ENCODE data around the gene SPACA9. TPM values are rescaled to one million over a fixed set of nuclear protein-coding genes. Genes with fewer than 3 reads are reported as not detected.

SPACA9 gene
- total and polyA plus RNA-seq, 4 donors, result 10.5 to 25.1 (median 16.2) TPM

DNA sequence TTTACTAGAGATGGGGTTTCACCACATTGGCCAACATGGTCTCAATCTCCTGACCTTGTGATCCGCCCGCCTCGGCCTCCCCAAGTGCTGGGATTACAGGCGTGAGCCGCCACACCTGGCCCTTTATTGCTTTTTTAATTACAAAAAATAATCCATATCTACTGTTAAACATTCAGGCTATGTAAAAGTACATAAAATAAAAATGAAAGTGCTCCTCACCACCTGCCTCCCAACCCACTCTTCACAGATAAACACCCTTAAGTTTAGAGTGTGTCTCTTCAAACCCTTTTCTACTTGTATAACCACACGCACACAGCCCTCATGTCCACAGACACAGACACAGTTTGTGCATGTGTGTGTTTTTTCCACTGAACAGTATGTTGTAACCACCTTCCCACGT lies 49.0 kb downstream of the SPACA9 start:
- ATAC-seq (ENCODE audit: insufficient read depth, low FRiP score) (no peak), DNase-seq (no peak)
- peaks cover 0 to 4% (median 0%) of the 10 kb centered on the region in 5 donors for H3K4me1 ChIP-seq (ENCODE audit: control insufficient read depth in 5 of 5, insufficient read depth in 5 of 5, low read length in 5 of 5)
- no peak overlapping the region for H3K4me3 ChIP-seq
- H3K27ac ChIP-seq (ENCODE audit: low read depth in 1 of 2, low read length in 1 of 2), result no peak overlapping the region
- no peaks in the 10 kb centered on the region for H3K9me3 ChIP-seq (ENCODE audit: control insufficient read depth in 4 of 4, insufficient read depth in 3 of 4, low read length in 3 of 4)
- H3K36me3 ChIP-seq (ENCODE audit: control insufficient read depth in 4 of 4, insufficient read depth in 4 of 4, low read length in 4 of 4), result peaks cover 19 to 28% (median 24%) of the 10 kb centered on the region in 4 donors
- H3K9ac ChIP-seq (ENCODE audit: insufficient read depth in 1 of 2, low read length in 2 of 2), result no peak overlapping the region
- TF ChIP-seq CTCF (IDR thresholded peaks at IDR 0.05; ENCODE audit: control extremely low read depth, extremely low read depth), result no peak
- WGBS, 2 donors, result 81 to 87% methylated on average over 7 of the region's 7 CpGs
- no peaks in the 10 kb centered on the region for H3K27me3 ChIP-seq (ENCODE audit: control insufficient read depth in 3 of 3, insufficient read depth in 3 of 3, low read length in 2 of 3)

GRCh38 chr9:132931178-132931735 lies 52.6 kb downstream of the SPACA9 start:
- H3K27ac ChIP-seq (ENCODE audit: low read depth in 1 of 2, low read length in 1 of 2), result no peak overlapping the region
- ATAC-seq (ENCODE audit: insufficient read depth, low FRiP score), result no peak
- H3K36me3 ChIP-seq (ENCODE audit: control insufficient read depth in 4 of 4, insufficient read depth in 4 of 4, low read length in 4 of 4), result peaks cover 7 to 18% (median 16%) of the 10 kb centered on the region in 4 donors
- 77 to 90% methylated on average over 9 of the region's 9 CpGs for WGBS, 2 donors
- TF ChIP-seq CTCF (IDR thresholded peaks at IDR 0.05; ENCODE audit: control extremely low read depth, extremely low read depth), result no peak
- H3K4me3 ChIP-seq, result no peak overlapping the region
- no peak overlapping the region for H3K9ac ChIP-seq (ENCODE audit: insufficient read depth in 1 of 2, low read length in 2 of 2)
- peaks cover 0 to 4% (median 0%) of the 10 kb centered on the region in 5 donors for H3K4me1 ChIP-seq (ENCODE audit: control insufficient read depth in 5 of 5, insufficient read depth in 5 of 5, low read length in 5 of 5)
- DNase-seq, result peak in 2 of 3 donors; percentile 18 to 49
- H3K9me3 ChIP-seq (ENCODE audit: control insufficient read depth in 4 of 4, insufficient read depth in 3 of 4, low read length in 3 of 4), result no peaks in the 10 kb centered on the region
- H3K27me3 ChIP-seq (ENCODE audit: control insufficient read depth in 3 of 3, insufficient read depth in 3 of 3, low read length in 2 of 3), result no peaks in the 10 kb centered on the region

DNA sequence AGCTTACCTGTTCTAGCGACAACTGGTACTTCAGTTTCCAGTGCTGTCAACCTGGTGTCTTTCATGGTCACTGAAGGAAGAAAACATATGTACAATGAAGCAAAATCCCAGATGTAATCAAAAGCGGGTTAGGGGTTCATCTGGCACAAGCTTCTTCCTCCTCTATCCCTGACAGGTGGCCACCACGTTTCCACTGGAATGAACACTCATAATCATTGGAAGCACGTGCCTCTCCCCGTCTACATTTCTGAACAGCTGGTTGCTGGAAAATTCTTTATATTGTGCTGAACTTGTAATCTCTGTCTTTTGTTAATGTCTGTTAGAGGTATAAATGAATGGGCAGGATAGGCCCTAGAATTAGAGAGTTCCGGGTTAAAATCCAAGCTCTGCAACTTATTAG lies 56.3 kb downstream of the SPACA9 start:
- TF ChIP-seq CTCF (IDR thresholded peaks at IDR 0.05; ENCODE audit: control extremely low read depth, extremely low read depth), result no peak
- Histone ChIP-seq H3K27ac (ENCODE audit: low read depth in 1 of 2, low read length in 1 of 2) (no peak overlapping the region), H3K27me3 (ENCODE audit: control insufficient read depth in 3 of 3, insufficient read depth in 3 of 3, low read length in 2 of 3) (no peaks in the 10 kb centered on the region), H3K36me3 (ENCODE audit: control insufficient read depth in 4 of 4, insufficient read depth in 4 of 4, low read length in 4 of 4) (peaks cover 0 to 10% (median 5%) of the 10 kb centered on the region in 4 donors), H3K9ac (ENCODE audit: insufficient read depth in 1 of 2, low read length in 2 of 2) (no peak overlapping the region), H3K4me3 (no peak overlapping the region), H3K9me3 (ENCODE audit: control insufficient read depth in 4 of 4, insufficient read depth in 3 of 4, low read length in 3 of 4) (no peaks in the 10 kb centered on the region), H3K4me1 (ENCODE audit: control insufficient read depth in 5 of 5, insufficient read depth in 5 of 5, low read length in 5 of 5) (peaks cover 0 to 5% (median 0%) of the 10 kb centered on the region in 5 donors)
- no peak for DNase-seq
- ATAC-seq (ENCODE audit: insufficient read depth, low FRiP score), result no peak
- WGBS, 2 donors, result 91 to 93% methylated on average over 6 of the region's 6 CpGs

GRCh38 chr9:132937463-132937901 lies 58.8 kb downstream of the SPACA9 start:
- no peak overlapping the region for H3K9ac ChIP-seq (ENCODE audit: insufficient read depth in 1 of 2, low read length in 2 of 2)
- no peak overlapping the region for H3K27ac ChIP-seq (ENCODE audit: low read depth in 1 of 2, low read length in 1 of 2)
- H3K9me3 ChIP-seq (ENCODE audit: control insufficient read depth in 4 of 4, insufficient read depth in 3 of 4, low read length in 3 of 4), result no peaks in the 10 kb centered on the region
- H3K4me3 ChIP-seq, result no peak overlapping the region
- H3K27me3 ChIP-seq (ENCODE audit: control insufficient read depth in 3 of 3, insufficient read depth in 3 of 3, low read length in 2 of 3), result no peaks in the 10 kb centered on the region
- peaks cover 0 to 6% (median 3%) of the 10 kb centered on the region in 4 donors for H3K36me3 ChIP-seq (ENCODE audit: control insufficient read depth in 4 of 4, insufficient read depth in 4 of 4, low read length in 4 of 4)
- no peak for TF ChIP-seq CTCF (IDR thresholded peaks at IDR 0.05; ENCODE audit: control extremely low read depth, extremely low read depth)
- no peak for ATAC-seq (ENCODE audit: insufficient read depth, low FRiP score)
- H3K4me1 ChIP-seq (ENCODE audit: control insufficient read depth in 5 of 5, insufficient read depth in 5 of 5, low read length in 5 of 5), result peaks cover 0 to 7% (median 2%) of the 10 kb centered on the region in 5 donors
- no peak for DNase-seq
- WGBS, 2 donors, result 89 to 92% methylated on average over 7 of the region's 7 CpGs
